ENCODE results near the gene KLHDC9.
A peak's percentile ranks its signal among the peaks of the same experiment; 100 is the strongest.

KLHDC9 gene

GRCh38 chr1:161095230-161095629 is 2.9 kb upstream of the KLHDC9 start:
- DNase-seq (ENCODE audit: low read depth), result no peak
- TF ChIP-seq, protein P1, sequence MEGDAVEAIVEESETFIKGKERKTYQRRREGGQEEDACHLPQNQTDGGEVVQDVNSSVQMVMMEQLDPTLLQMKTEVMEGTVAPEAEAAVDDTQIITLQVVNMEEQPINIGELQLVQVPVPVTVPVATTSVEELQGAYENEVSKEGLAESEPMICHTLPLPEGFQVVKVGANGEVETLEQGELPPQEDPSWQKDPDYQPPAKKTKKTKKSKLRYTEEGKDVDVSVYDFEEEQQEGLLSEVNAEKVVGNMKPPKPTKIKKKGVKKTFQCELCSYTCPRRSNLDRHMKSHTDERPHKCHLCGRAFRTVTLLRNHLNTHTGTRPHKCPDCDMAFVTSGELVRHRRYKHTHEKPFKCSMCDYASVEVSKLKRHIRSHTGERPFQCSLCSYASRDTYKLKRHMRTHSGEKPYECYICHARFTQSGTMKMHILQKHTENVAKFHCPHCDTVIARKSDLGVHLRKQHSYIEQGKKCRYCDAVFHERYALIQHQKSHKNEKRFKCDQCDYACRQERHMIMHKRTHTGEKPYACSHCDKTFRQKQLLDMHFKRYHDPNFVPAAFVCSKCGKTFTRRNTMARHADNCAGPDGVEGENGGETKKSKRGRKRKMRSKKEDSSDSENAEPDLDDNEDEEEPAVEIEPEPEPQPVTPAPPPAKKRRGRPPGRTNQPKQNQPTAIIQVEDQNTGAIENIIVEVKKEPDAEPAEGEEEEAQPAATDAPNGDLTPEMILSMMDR (IDR thresholded peaks at IDR 0.05; ENCODE audit: low read length, missing control alignments), result no peak
- no peak overlapping the region for H3K4me3 ChIP-seq (replicated peaks; ENCODE audit: low read depth, low read length)

- H3K4me3 ChIP-seq (replicated peaks; ENCODE audit: low read depth, low read length), result no peak overlapping the region
- TF ChIP-seq, protein P1 (IDR thresholded peaks at IDR 0.05; ENCODE audit: low read length, missing control alignments), result no peak
- DNase-seq (ENCODE audit: low read depth), result no peak
Observed at GRCh38 chr1:161096015-161096414, 2.1 kb upstream of the KLHDC9 start.

- no peak overlapping the region for H3K4me3 ChIP-seq (replicated peaks; ENCODE audit: low read depth, low read length)
- TF ChIP-seq, protein P1 (IDR thresholded peaks at IDR 0.05; ENCODE audit: low read length, missing control alignments), result no peak
- peak; percentile 83 for DNase-seq (ENCODE audit: low read depth)
Observed at GRCh38 chr1:161096530-161096929, 1.6 kb upstream of the KLHDC9 start.

- H3K4me3 ChIP-seq (replicated peaks; ENCODE audit: low read depth, low read length), result peak overlapping the region; percentile 67
- DNase-seq (ENCODE audit: low read depth), result no peak
- TF ChIP-seq, protein P1 (IDR thresholded peaks at IDR 0.05; ENCODE audit: low read length, missing control alignments), result no peak
Observed at GRCh38 chr1:161099090-161099802, 1.1 kb downstream of the KLHDC9 start.

DNA sequence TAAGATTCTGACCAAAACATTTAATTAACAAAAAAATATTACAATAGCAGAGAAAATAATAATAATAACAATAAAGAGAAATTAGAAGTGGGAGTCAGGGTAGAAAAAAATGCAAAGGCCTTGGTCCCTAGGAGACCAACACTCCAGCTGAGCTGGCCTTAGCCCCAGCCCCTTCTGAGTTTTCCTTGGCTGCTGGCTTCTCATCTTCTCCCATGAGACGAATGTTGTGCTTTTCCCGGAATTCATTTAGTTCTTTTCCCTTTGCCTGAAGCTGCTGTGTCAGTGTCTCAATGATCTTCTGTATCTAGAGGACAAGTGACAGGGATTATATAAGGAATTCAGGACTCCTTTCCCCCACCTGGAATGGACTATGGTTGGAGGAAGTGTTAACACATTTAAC is 2.4 kb downstream of the KLHDC9 start:
- H3K4me3 ChIP-seq (replicated peaks; ENCODE audit: low read depth, low read length), result no peak overlapping the region
- TF ChIP-seq, protein P1 (IDR thresholded peaks at IDR 0.05; ENCODE audit: low read length, missing control alignments), result no peak
- no peak for DNase-seq (ENCODE audit: low read depth)

DNA sequence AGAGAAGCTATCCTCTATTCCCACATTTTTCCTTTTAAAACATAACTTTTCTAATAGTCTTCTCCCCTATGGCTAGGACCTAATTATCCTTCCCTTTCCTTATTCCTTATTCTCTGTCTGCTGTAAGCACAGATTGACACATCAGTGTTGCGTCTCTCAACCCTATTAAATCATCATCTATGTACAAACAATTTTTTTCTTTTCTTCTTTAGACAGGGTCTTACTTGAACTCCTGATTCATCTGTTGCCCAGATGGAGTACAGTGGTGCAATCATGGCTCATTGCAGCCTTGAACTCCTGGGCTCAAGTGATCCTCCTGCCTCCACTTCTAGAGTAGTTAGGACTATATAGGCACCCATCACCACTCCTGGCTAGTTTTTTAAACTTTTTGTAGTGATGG is 8.3 kb downstream of the KLHDC9 start:
- no peak overlapping the region for H3K4me3 ChIP-seq (replicated peaks; ENCODE audit: low read depth, low read length)
- no peak for DNase-seq (ENCODE audit: low read depth)

More for the DNA sequence above, 8.3 kb downstream of the KLHDC9 start:
- TF ChIP-seq, protein P1 (IDR thresholded peaks at IDR 0.05; ENCODE audit: low read length, missing control alignments), result no peak
